Measurements from ENCODE around the gene COPS8. TPM values are rescaled to one million over a fixed set of nuclear protein-coding genes. Genes with fewer than 3 reads are reported as not detected.

COPS8 gene
- 48.8 TPM for polyA plus RNA-seq (2013, experiment 1 of 2)
- 50.0 TPM for polyA plus RNA-seq (2013, experiment 2 of 2)

DNA sequence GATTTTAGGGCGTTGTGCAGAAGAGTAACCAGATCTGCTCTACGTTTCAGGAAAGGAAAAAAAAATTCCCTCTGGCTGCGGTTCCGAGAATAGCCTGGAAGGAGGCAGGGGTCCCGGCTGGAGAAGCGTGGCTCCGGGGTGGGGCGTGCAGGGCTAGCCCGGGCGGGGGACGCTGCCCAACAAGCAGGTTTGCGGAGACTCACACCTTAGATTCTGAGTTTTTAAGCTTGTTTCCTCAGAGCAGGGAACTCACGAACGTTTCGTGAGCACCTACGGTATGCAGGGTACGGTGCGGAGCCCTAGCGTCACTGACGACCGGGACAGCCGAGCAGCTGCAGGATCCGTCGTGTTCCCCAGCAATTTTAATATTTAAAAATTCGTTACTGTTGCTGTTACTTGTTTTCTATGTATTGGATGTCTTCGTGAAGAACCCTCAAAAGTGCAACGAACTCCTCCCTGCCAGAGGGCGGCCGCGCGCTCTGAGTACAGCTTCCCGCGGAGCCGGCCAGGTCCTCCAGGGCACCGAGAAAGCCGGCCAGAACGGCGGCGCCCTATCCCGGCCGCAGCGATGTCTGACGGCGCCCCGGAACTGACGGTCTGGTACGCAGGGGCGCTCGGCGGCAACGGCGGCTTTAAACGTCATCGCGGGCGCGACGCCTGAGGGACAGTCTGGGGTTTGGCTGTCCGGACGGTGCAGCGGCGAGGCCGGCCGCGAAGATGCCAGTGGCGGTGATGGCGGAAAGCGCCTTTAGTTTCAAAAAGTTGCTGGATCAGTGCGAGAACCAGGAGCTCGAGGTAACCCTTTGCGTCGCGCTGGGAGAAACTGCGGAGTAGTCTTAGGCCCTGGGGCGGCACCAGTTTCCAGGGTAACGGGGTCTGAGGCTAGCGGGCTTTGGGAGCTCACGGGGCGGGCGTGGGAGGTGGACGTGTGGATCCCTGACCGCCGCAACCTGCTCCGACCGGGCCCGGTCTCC is at the start of gene COPS8:
COPS8 (plus strand) TSS at position 642 of the 974 bp plus-strand sequence; CDS start at position 718, 76 bp downstream.
- no peak within 1 kb of the TSS for H4K91ac ChIP-seq (ENCODE audit: low read depth, low read length, poor library complexity)
- no peak within 1 kb of the TSS for H2AK5ac ChIP-seq (ENCODE audit: low read depth, low read length)
- peak within 1 kb of the TSS; percentile 96 for H2AFZ ChIP-seq (ENCODE audit: low read length)
- peak within 1 kb of the TSS; percentile 81 for H3K4me2 ChIP-seq (ENCODE audit: insufficient read depth, low read length, poor library complexity, severe bottlenecking)
- peak within 1 kb of the TSS; percentile 71 for H2BK5ac ChIP-seq (ENCODE audit: low read length)
- H3K79me1 ChIP-seq (ENCODE audit: low read depth, low read length), result no peaks in the 10 kb centered on the region
- no peak within 1 kb of the TSS for H4K8ac ChIP-seq (ENCODE audit: low read depth, low read length)
- H3K27ac ChIP-seq (replicated peaks; ENCODE audit: low read length), result peak within 1 kb of the TSS; percentile 44
- no peak within 1 kb of the TSS for H3K14ac ChIP-seq (ENCODE audit: low read length)
- no peak within 1 kb of the TSS for H2BK120ac ChIP-seq (ENCODE audit: low read depth, low read length)
- DNase-seq (ENCODE audit: low spot score), result peak; percentile 90
- H2BK15ac ChIP-seq (ENCODE audit: low read length), result no peak within 1 kb of the TSS
- no peak within 1 kb of the TSS for H3K4ac ChIP-seq (ENCODE audit: low read length)
- peak within 1 kb of the TSS; percentile 92 for H3K9ac ChIP-seq (ENCODE audit: low read depth, low read length, poor library complexity)
- no peak within 1 kb of the TSS for H2BK12ac ChIP-seq (ENCODE audit: low read length)
- peaks cover 2 to 7% of the 10 kb centered on the region in 2 donors for H3K4me1 ChIP-seq (ENCODE audit: control insufficient read depth in 2 of 2, insufficient read depth in 1 of 2, low read depth in 1 of 2, low read length in 2 of 2)
- no peaks in the 10 kb centered on the region for H3K9me3 ChIP-seq (replicated peaks in 1 of 2; ENCODE audit: control insufficient read depth in 2 of 2, insufficient read depth in 1 of 2, low read depth in 1 of 2, low read length in 2 of 2)
- no CpG with 5 or more reads among the region's 86 CpGs for WGBS, 2 donors (ENCODE audit: extremely low coverage in 2 of 2, insufficient read length in 2 of 2, insufficient replicate concordance in 1 of 2)
- peaks cover 0 to 34% of the 10 kb centered on the region in 2 donors for H3K36me3 ChIP-seq (replicated peaks in 1 of 2; ENCODE audit: control insufficient read depth in 2 of 2, insufficient read depth in 2 of 2, low read length in 2 of 2)
- peak within 1 kb of the TSS; percentile 72 to 93 for H3K4me3 ChIP-seq (ENCODE audit: low read length in 2 of 2)
- H3K23ac ChIP-seq (ENCODE audit: low read depth, low read length, poor library complexity), result peak within 1 kb of the TSS; percentile 80
- H3K18ac ChIP-seq (ENCODE audit: low read length), result peak within 1 kb of the TSS; percentile 95
- peaks cover 0 to 2% (median 0%) of the 10 kb centered on the region in 3 experiments for H3K27me3 ChIP-seq (ENCODE audit: control insufficient read depth in 3 of 3, insufficient read depth in 3 of 3, low read depth in 1 of 3, low read length in 3 of 3)

DNA sequence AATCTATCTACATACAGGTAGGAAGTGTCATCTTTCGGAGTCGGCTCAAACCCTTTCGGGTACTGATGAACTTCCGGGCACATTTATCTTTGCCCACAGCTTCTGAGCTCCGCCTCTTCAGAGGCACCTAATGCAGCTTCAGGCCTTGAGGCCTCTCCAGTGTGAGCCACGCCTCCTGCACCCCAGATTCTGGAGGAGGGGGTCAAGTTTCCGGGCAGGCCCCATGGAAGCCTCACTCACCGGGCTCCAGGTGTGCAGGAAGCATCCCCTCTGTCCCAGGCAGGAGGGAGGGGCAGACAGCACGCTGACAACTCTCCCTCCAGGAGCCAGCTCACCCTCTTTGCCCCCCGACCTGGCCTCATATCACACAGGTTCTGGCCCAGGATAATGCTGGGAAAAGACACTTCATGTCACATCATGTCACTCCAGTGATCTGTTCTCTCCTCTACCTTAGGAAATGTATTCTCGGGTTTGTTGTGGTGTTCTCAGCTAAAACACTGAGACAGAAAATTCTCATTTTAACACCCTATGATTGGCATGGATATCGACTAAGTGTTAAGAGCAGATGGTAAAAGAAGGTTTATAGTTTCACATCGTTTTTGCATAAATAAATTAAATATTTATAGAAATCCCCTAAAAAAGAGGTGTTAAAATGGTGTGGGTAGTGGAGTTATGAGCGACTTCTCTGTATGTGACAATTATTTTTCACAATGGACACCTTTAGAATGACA is 46.2 kb upstream of the COPS8 start:
- peak overlapping the region; percentile 11 for H3K18ac ChIP-seq (ENCODE audit: low read length)
- H3K4me1 ChIP-seq (ENCODE audit: control insufficient read depth in 2 of 2, insufficient read depth in 1 of 2, low read depth in 1 of 2, low read length in 2 of 2), result peaks cover 10 to 13% of the 10 kb centered on the region in 2 donors
- WGBS, 2 donors (ENCODE audit: extremely low coverage in 2 of 2, insufficient read length in 2 of 2, insufficient replicate concordance in 1 of 2), result no CpG with 5 or more reads among the region's 14 CpGs
- H4K8ac ChIP-seq (ENCODE audit: low read depth, low read length), result no peak overlapping the region
- H4K91ac ChIP-seq (ENCODE audit: low read depth, low read length, poor library complexity), result no peak overlapping the region
- H3K23ac ChIP-seq (ENCODE audit: low read depth, low read length, poor library complexity), result no peak overlapping the region
- peak overlapping the region; percentile 72 for H3K9ac ChIP-seq (ENCODE audit: low read depth, low read length, poor library complexity)
- H3K14ac ChIP-seq (ENCODE audit: low read length), result peak overlapping the region; percentile 42
- no peaks in the 10 kb centered on the region for H3K27me3 ChIP-seq (ENCODE audit: control insufficient read depth in 3 of 3, insufficient read depth in 3 of 3, low read depth in 1 of 3, low read length in 3 of 3)
- peak overlapping the region; percentile 29 for H2AK5ac ChIP-seq (ENCODE audit: low read depth, low read length)
- no peaks in the 10 kb centered on the region for H3K9me3 ChIP-seq (replicated peaks in 1 of 2; ENCODE audit: control insufficient read depth in 2 of 2, insufficient read depth in 1 of 2, low read depth in 1 of 2, low read length in 2 of 2)
- no peak overlapping the region for H3K4ac ChIP-seq (ENCODE audit: low read length)
- H3K4me2 ChIP-seq (ENCODE audit: insufficient read depth, low read length, poor library complexity, severe bottlenecking), result no peak overlapping the region
- no peak overlapping the region for H2BK5ac ChIP-seq (ENCODE audit: low read length)
- no peak overlapping the region for H3K4me3 ChIP-seq (ENCODE audit: low read length in 2 of 2)
- H2AFZ ChIP-seq (ENCODE audit: low read length), result no peak overlapping the region
- H3K36me3 ChIP-seq (replicated peaks in 1 of 2; ENCODE audit: control insufficient read depth in 2 of 2, insufficient read depth in 2 of 2, low read length in 2 of 2), result no peaks in the 10 kb centered on the region
- no peak overlapping the region for H2BK12ac ChIP-seq (ENCODE audit: low read length)
- H3K79me1 ChIP-seq (ENCODE audit: low read depth, low read length), result no peaks in the 10 kb centered on the region
- no peak for DNase-seq (ENCODE audit: low spot score)
- H2BK120ac ChIP-seq (ENCODE audit: low read depth, low read length), result no peak overlapping the region
- no peak overlapping the region for H3K27ac ChIP-seq (replicated peaks; ENCODE audit: low read length)
- H2BK15ac ChIP-seq (ENCODE audit: low read length), result no peak overlapping the region

DNA sequence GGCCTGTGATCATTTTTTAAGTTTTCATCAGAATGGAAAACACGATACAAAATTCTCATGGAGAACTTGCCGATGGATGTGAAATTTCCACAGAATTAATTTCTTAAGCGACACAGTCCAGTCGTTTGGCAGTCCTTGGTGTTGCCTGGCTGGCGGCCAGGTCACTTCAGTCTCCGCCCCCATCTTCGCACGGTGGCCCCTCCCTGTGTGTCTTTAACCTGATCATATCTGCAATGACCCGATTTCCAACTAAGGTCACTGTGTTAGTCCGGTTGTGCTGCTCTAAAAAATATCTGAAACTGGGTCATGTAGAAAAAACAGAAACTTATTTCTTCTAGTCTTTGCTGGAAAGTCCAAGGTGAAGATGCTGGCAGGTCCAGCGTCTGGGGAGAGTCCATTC is 44.5 kb upstream of the COPS8 start:
- Histone ChIP-seq H3K79me1 (ENCODE audit: low read depth, low read length) (no peaks in the 10 kb centered on the region), H3K27ac (replicated peaks; ENCODE audit: low read length) (no peak overlapping the region), H3K23ac (ENCODE audit: low read depth, low read length, poor library complexity) (no peak overlapping the region), H2AFZ (ENCODE audit: low read length) (no peak overlapping the region), H3K4me3 (ENCODE audit: low read length in 2 of 2) (no peak overlapping the region), H4K91ac (ENCODE audit: low read depth, low read length, poor library complexity) (no peak overlapping the region), H3K4me2 (ENCODE audit: insufficient read depth, low read length, poor library complexity, severe bottlenecking) (no peak overlapping the region), H3K14ac (ENCODE audit: low read length) (no peak overlapping the region), H3K36me3 (replicated peaks in 1 of 2; ENCODE audit: control insufficient read depth in 2 of 2, insufficient read depth in 2 of 2, low read length in 2 of 2) (no peaks in the 10 kb centered on the region), H3K4ac (ENCODE audit: low read length) (no peak overlapping the region), H3K9ac (ENCODE audit: low read depth, low read length, poor library complexity) (no peak overlapping the region), H3K9me3 (replicated peaks in 1 of 2; ENCODE audit: control insufficient read depth in 2 of 2, insufficient read depth in 1 of 2, low read depth in 1 of 2, low read length in 2 of 2) (peaks cover 0 to 2% of the 10 kb centered on the region in 2 donors), H2AK5ac (ENCODE audit: low read depth, low read length) (no peak overlapping the region), H3K27me3 (ENCODE audit: control insufficient read depth in 3 of 3, insufficient read depth in 3 of 3, low read depth in 1 of 3, low read length in 3 of 3) (no peaks in the 10 kb centered on the region), H2BK15ac (ENCODE audit: low read length) (no peak overlapping the region), H2BK12ac (ENCODE audit: low read length) (no peak overlapping the region), H3K4me1 (ENCODE audit: control insufficient read depth in 2 of 2, insufficient read depth in 1 of 2, low read depth in 1 of 2, low read length in 2 of 2) (peaks cover 11% of the 10 kb centered on the region in 2 donors), H2BK5ac (ENCODE audit: low read length) (no peak overlapping the region), H4K8ac (ENCODE audit: low read depth, low read length) (no peak overlapping the region), H2BK120ac (ENCODE audit: low read depth, low read length) (no peak overlapping the region), H3K18ac (ENCODE audit: low read length) (no peak overlapping the region)
- WGBS, 2 donors (ENCODE audit: extremely low coverage in 2 of 2, insufficient read length in 2 of 2, insufficient replicate concordance in 1 of 2), result no CpG with 5 or more reads among the region's 11 CpGs
- no peak for DNase-seq (ENCODE audit: low spot score)

DNA sequence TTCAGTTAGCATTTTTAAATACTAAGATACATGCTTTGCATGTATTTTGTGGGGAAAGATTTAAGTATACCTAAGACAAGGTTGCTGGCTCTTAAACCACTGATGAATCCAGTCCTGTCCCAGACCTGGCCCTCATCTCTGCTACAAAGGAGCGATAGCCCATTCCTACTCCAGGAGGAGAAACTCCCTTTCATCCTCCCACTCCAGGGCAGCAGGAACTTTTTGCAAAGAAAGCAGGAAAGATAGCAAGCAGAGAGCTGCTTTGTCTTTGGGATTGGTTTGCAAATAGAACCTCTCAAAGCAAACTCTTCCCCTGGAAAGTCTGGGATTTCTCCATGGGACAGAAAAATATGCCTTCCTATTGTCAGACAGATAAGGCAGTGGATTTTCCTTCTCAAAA is 43.6 kb upstream of the COPS8 start:
- H3K23ac ChIP-seq (ENCODE audit: low read depth, low read length, poor library complexity), result no peak overlapping the region
- no peak overlapping the region for H3K18ac ChIP-seq (ENCODE audit: low read length)
- H4K91ac ChIP-seq (ENCODE audit: low read depth, low read length, poor library complexity), result no peak overlapping the region
- H3K9ac ChIP-seq (ENCODE audit: low read depth, low read length, poor library complexity), result no peak overlapping the region
- H2BK12ac ChIP-seq (ENCODE audit: low read length), result no peak overlapping the region
- no peak overlapping the region for H3K4ac ChIP-seq (ENCODE audit: low read length)
- no peak overlapping the region for H3K14ac ChIP-seq (ENCODE audit: low read length)
- no peaks in the 10 kb centered on the region for H3K79me1 ChIP-seq (ENCODE audit: low read depth, low read length)
- H2BK15ac ChIP-seq (ENCODE audit: low read length), result no peak overlapping the region
- peaks cover 0 to 2% of the 10 kb centered on the region in 2 donors for H3K9me3 ChIP-seq (replicated peaks in 1 of 2; ENCODE audit: control insufficient read depth in 2 of 2, insufficient read depth in 1 of 2, low read depth in 1 of 2, low read length in 2 of 2)
- WGBS, 2 donors (ENCODE audit: extremely low coverage in 2 of 2, insufficient read length in 2 of 2, insufficient replicate concordance in 1 of 2), result no CpG with 5 or more reads among the region's 1 CpG
- H3K4me3 ChIP-seq (ENCODE audit: low read length in 2 of 2), result no peak overlapping the region
- H2AK5ac ChIP-seq (ENCODE audit: low read depth, low read length), result no peak overlapping the region
- no peak for DNase-seq (ENCODE audit: low spot score)
- H3K4me1 ChIP-seq (ENCODE audit: control insufficient read depth in 2 of 2, insufficient read depth in 1 of 2, low read depth in 1 of 2, low read length in 2 of 2), result peaks cover 11% of the 10 kb centered on the region in 2 donors
- H2BK120ac ChIP-seq (ENCODE audit: low read depth, low read length), result no peak overlapping the region
- no peak overlapping the region for H4K8ac ChIP-seq (ENCODE audit: low read depth, low read length)
- no peak overlapping the region for H3K27ac ChIP-seq (replicated peaks; ENCODE audit: low read length)
- no peaks in the 10 kb centered on the region for H3K36me3 ChIP-seq (replicated peaks in 1 of 2; ENCODE audit: control insufficient read depth in 2 of 2, insufficient read depth in 2 of 2, low read length in 2 of 2)
- H2BK5ac ChIP-seq (ENCODE audit: low read length), result no peak overlapping the region
- no peaks in the 10 kb centered on the region for H3K27me3 ChIP-seq (ENCODE audit: control insufficient read depth in 3 of 3, insufficient read depth in 3 of 3, low read depth in 1 of 3, low read length in 3 of 3)
- no peak overlapping the region for H3K4me2 ChIP-seq (ENCODE audit: insufficient read depth, low read length, poor library complexity, severe bottlenecking)
- H2AFZ ChIP-seq (ENCODE audit: low read length), result no peak overlapping the region
